ENCODE results near the gene ZNF611. TPM values are rescaled to one million over a fixed set of nuclear protein-coding genes. Genes with fewer than 3 reads are reported as not detected.

Gene ZNF611
- polyA plus RNA-seq, 1 of the 3 experiments (the other 2 are of a cell fraction), result 2.6 TPM

DNA sequence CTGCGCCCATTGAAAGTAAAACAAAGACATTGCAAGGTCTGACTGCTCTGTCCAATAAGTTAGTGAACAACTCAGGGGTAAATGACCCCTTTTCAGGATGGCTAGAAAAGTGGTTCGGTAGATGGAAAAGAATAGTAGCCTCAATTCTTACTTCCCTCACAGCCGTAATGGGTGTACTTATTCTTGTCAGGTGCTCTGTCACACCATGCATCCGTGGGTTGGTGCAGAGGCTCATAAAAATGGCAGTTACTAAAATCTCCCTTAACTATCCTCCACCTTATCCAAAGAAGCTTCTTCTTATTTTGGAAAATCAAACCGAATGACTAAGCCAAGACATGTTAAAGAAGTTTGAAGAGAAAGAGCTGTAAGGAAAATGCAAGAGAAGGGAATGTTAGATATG lies 65.3 kb downstream of the ZNF611 start:
- Histone ChIP-seq H4K20me1 (ENCODE audit: insufficient read depth) (no peaks in the 10 kb centered on the region), H3F3A (replicated peaks; ENCODE audit: insufficient read depth) (peaks cover 3% of the 10 kb centered on the region), H2AFZ (ENCODE audit: low read depth) (no peak overlapping the region), H3K4me1 (ENCODE audit: control insufficient read depth in 1 of 2, insufficient read depth in 2 of 2, low read depth in 1 of 2, low read length in 1 of 2) (no peaks in the 10 kb centered on the region), H3K27ac (ENCODE audit: low read depth in 2 of 2, low read length in 1 of 2) (no peak overlapping the region), H3K9me2 (no peaks in the 10 kb centered on the region), H3K4me2 (no peak overlapping the region), H3K9ac (no peak overlapping the region), H3K79me2 (ENCODE audit: insufficient read depth) (peaks cover 48% of the 10 kb centered on the region), H3K4me3 (ENCODE audit: low read depth in 2 of 2, low read length in 1 of 2) (no peak overlapping the region), H3K27me3 (ENCODE audit: insufficient read depth) (no peaks in the 10 kb centered on the region), H3K9me3 (no peaks in the 10 kb centered on the region), H3K36me3 (replicated peaks in 1 of 2; ENCODE audit: control insufficient read depth in 1 of 2, insufficient read depth in 2 of 2, low read length in 1 of 2) (peaks cover 0 to 15% of the 10 kb centered on the region in 2 experiments)
- no peak for DNase-seq
- ChIA-PET CTCF (no interaction called here), POLR2A (no interaction called here)
- TF ChIP-seq RAD21 (IDR thresholded peaks at IDR 0.05; ENCODE audit: low read length), result no peak
- TF ChIP-seq NRF1 (IDR thresholded peaks at IDR 0.05; ENCODE audit: low read depth, low read length), result no peak
- TF ChIP-seq RCOR1 (IDR thresholded peaks at IDR 0.05; ENCODE audit: low read length), result no peak
- no peak for TF ChIP-seq POLR2AphosphoS5 (IDR thresholded peaks at IDR 0.05; ENCODE audit: low read depth, low read length)
- no peak for TF ChIP-seq GATA2 (CRISPR knock-in tag; IDR thresholded peaks at IDR 0.05)
- 75% methylated on average over 5 of the region's 5 CpGs for WGBS (ENCODE audit: low lambda C conversion rate)

DNA sequence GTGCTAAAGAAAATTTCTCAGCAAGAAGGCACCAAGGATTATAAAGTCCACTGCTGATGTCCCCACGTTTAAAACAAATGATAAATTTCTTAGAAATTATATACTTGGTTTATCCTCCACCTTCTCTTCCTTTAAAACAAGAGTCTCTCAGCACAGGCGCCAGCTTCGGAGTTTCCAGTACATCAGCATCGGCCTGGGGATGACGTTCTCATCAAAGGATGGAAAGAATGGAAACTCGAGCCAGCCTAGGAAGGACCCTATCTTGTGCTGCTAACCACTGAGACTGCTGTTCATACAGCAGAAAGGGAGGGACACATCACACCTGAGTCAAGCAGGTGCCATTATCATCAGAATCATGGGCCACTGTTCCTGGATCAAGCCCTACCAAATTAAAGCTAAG lies 66.9 kb downstream of the ZNF611 start:
- Histone ChIP-seq H3K4me1 (ENCODE audit: control insufficient read depth in 1 of 2, insufficient read depth in 2 of 2, low read depth in 1 of 2, low read length in 1 of 2) (no peaks in the 10 kb centered on the region), H3K4me2 (no peak overlapping the region), H3K27me3 (ENCODE audit: insufficient read depth) (no peaks in the 10 kb centered on the region), H2AFZ (ENCODE audit: low read depth) (no peak overlapping the region), H3K9me2 (no peaks in the 10 kb centered on the region), H4K20me1 (ENCODE audit: insufficient read depth) (no peaks in the 10 kb centered on the region), H3K9me3 (no peaks in the 10 kb centered on the region), H3F3A (replicated peaks; ENCODE audit: insufficient read depth) (peaks cover 8% of the 10 kb centered on the region), H3K27ac (ENCODE audit: low read depth in 2 of 2, low read length in 1 of 2) (no peak overlapping the region), H3K4me3 (ENCODE audit: low read depth in 2 of 2, low read length in 1 of 2) (no peak overlapping the region), H3K9ac (no peak overlapping the region), H3K36me3 (replicated peaks in 1 of 2; ENCODE audit: control insufficient read depth in 1 of 2, insufficient read depth in 2 of 2, low read length in 1 of 2) (peaks cover 0 to 15% of the 10 kb centered on the region in 2 experiments), H3K79me2 (ENCODE audit: insufficient read depth) (peaks cover 39% of the 10 kb centered on the region)
- ChIA-PET POLR2A (no interaction called here), CTCF (no interaction called here)
- TF ChIP-seq EZH2phosphoT487 (IDR thresholded peaks at IDR 0.05; ENCODE audit: borderline replicate concordance, low read depth) (no peak), GATA2 (CRISPR knock-in tag; IDR thresholded peaks at IDR 0.05) (no peak), MXI1 (IDR thresholded peaks at IDR 0.05; ENCODE audit: low read depth, low read length) (no peak), TEAD4 (IDR thresholded peaks at IDR 0.05; ENCODE audit: borderline replicate concordance, insufficient read depth) (no peak), PBX3 (IDR thresholded peaks at IDR 0.05) (no peak), JUND (IDR thresholded peaks at IDR 0.05) (no peak), RCOR1 (IDR thresholded peaks at IDR 0.05; ENCODE audit: low read length) (no peak), CHD2 (IDR thresholded peaks at IDR 0.05; ENCODE audit: low read length, partially characterized antibody) (no peak), POLR2AphosphoS5 (IDR thresholded peaks at IDR 0.05; ENCODE audit: low read depth, low read length) (no peak), NRF1 (IDR thresholded peaks at IDR 0.05; ENCODE audit: low read depth, low read length) (no peak), CTCF (IDR thresholded peaks at IDR 0.05) (no peak)
- DNase-seq, result no peak
- WGBS (ENCODE audit: low lambda C conversion rate), result 70% methylated on average over 6 of the region's 6 CpGs

Measured in SK-N-SH (cell line).